AG20443 (cell line): ENCODE data around the gene MEFV.
"Not testable (repeated sequence)": the region's sequence is repeated elsewhere in the genome, so short reads cannot be mapped to it uniquely, and the experiment has no call there.

Experiments
- DNase-seq: peaks from one replicate; pipeline ENCODE4 v3.0.0; 2012; ENCODE audit warnings: low spot score, mixed read lengths

The MEFV gene

GRCh38 chr16:3256146-3256865 is at the start of gene MEFV:
Gene MEFV, minus strand, starts transcription at chr16:3256633. Its CDS starts 46 bp downstream, at chr16:3256587.
- DNase-seq, result no peak

- DNase-seq, result no peak
Measured at GRCh38 chr16:3306078-3306477, 49.6 kb upstream of the MEFV start.

- DNase-seq, result peak; percentile 94
Measured at GRCh38 chr16:3305109-3306068, 49.0 kb upstream of the MEFV start, which contains the start of the genes TIGD7 and ZNF75A. Gene TIGD7, minus strand, starts transcription at chr16:3305430. Its CDS starts 4,816 bp downstream, at chr16:3300614. Gene ZNF75A, plus strand, starts transcription at chr16:3305497. Its CDS starts 2,932 bp downstream, at chr16:3308429.

- DNase-seq, result no peak
Measured at GRCh38 chr16:3304370-3304769, 47.9 kb upstream of the MEFV start.

GRCh38 chr16:3295783-3296182 is 39.4 kb upstream of the MEFV start:
- DNase-seq, result no peak

- no peak for DNase-seq
Measured at GRCh38 chr16:3295209-3295608, 38.8 kb upstream of the MEFV start.

- DNase-seq, result no peak
Measured at GRCh38 chr16:3292604-3293003, 36.2 kb upstream of the MEFV start.

- no peak for DNase-seq
Measured at GRCh38 chr16:3289998-3290673, 33.7 kb upstream of the MEFV start.

GRCh38 chr16:3285131-3285530 is 28.7 kb upstream of the MEFV start:
- no peak for DNase-seq

- DNase-seq, result no peak
Measured at GRCh38 chr16:3283543-3284447, 27.4 kb upstream of the MEFV start.

GRCh38 chr16:3282730-3283542 is 26.5 kb upstream of the MEFV start, which contains the start of gene ZNF263:
Gene ZNF263, plus strand, starts transcription at chr16:3283491. Its CDS starts 328 bp downstream, at chr16:3283819.
- DNase-seq, result peak; percentile 97

GRCh38 chr16:3282103-3282729 is 25.8 kb upstream of the MEFV start:
- no peak for DNase-seq

GRCh38 chr16:3281222-3281820 is 24.9 kb upstream of the MEFV start:
- DNase-seq, result no peak

- DNase-seq, result no peak
Measured at GRCh38 chr16:3276679-3277078, 20.2 kb upstream of the MEFV start.

- DNase-seq, result no peak
Measured at GRCh38 chr16:3274947-3275346, 18.5 kb upstream of the MEFV start.

- no peak for DNase-seq
Measured at GRCh38 chr16:3274490-3274889, 18.1 kb upstream of the MEFV start.

GRCh38 chr16:3271281-3271680 is 14.8 kb upstream of the MEFV start:
- not testable (repeated sequence) for DNase-seq

- not testable (repeated sequence) for DNase-seq
Measured at GRCh38 chr16:3270718-3271117, 14.3 kb upstream of the MEFV start.

GRCh38 chr16:3268294-3268693 is 11.9 kb upstream of the MEFV start:
- DNase-seq, result no peak
